ENCODE data around the gene RMI1. TPM values are rescaled to one million over a fixed set of nuclear protein-coding genes. Genes with fewer than 3 reads are reported as not detected.

RMI1 gene
- total and polyA plus RNA-seq, 2 donors (not counting 3 experiments of a cell fraction or from before 2014, with no cell fraction given): 1.1 to 11.5 TPM

DNA sequence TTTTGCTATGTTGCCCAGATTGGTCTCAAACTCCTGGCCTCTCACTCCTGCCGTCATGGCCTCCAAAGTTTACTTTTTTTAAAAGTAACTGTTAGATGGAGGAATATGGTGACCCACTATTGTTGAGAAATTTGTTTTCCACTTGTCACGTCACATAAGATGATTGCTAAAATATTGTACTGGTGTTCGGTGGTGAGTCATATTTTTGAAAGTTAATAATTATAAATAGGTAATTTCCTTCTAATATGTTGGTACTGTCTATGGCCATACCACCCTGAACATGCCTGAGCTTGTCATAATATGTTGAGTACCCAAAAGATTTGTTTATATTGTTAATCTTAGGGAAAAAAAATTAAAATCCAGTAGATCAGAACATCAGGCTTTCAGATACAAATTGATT is 22.6 kb downstream of the RMI1 start:
- Histone ChIP-seq H3K36me3 (ENCODE audit: control insufficient read depth in 2 of 2, extremely low read depth in 1 of 2, insufficient read depth in 2 of 2, low read length in 2 of 2) (peaks cover 0 to 12% of the 10 kb centered on the region in 2 experiments), H3K79me2 (ENCODE audit: control insufficient read depth, insufficient read depth, low read length) (no peaks in the 10 kb centered on the region), H3K9me1 (replicated peaks; ENCODE audit: control insufficient read depth, extremely low read depth, insufficient read depth, low read length) (no peaks in the 10 kb centered on the region), H3K27me3 (ENCODE audit: control insufficient read depth in 2 of 2, insufficient read depth in 2 of 2, low read length in 2 of 2) (no peaks in the 10 kb centered on the region), H2AFZ (ENCODE audit: low read depth, low read length) (no peak overlapping the region), H3K4me1 (ENCODE audit: control insufficient read depth, extremely low read depth, insufficient read depth, low read length) (no peaks in the 10 kb centered on the region), H3K4me2 (ENCODE audit: insufficient read depth, low read length) (no peak overlapping the region), H3K9ac (replicated peaks; ENCODE audit: extremely low read depth, insufficient read depth, low read length) (no peak overlapping the region), H3K4me3 (replicated peaks in 1 of 3; ENCODE audit: insufficient read depth in 1 of 3, low read depth in 1 of 3, low read length in 3 of 3) (no peak overlapping the region), H3K27ac (ENCODE audit: insufficient read depth, low read depth, low read length) (no peak overlapping the region), H3K9me3 (replicated peaks; ENCODE audit: control insufficient read depth, insufficient read depth, low read length) (no peaks in the 10 kb centered on the region), H4K20me1 (replicated peaks; ENCODE audit: control insufficient read depth, extremely low read depth, insufficient read depth, low read length) (no peaks in the 10 kb centered on the region)
- ChIA-PET POLR2A (no interaction called here), CTCF (interaction anchor here (0.7 kb wide), 1 partner anchor 8 kb away, joined by 4 read pairs; no protein-coding TSS in a partner anchor)
- DNase-seq (ENCODE audit: low read depth, low spot score): no peak
- no peak for TF ChIP-seq MYC (IDR thresholded peaks at IDR 0.05; ENCODE audit: low read depth, low read length)
- TF ChIP-seq, protein P1, sequence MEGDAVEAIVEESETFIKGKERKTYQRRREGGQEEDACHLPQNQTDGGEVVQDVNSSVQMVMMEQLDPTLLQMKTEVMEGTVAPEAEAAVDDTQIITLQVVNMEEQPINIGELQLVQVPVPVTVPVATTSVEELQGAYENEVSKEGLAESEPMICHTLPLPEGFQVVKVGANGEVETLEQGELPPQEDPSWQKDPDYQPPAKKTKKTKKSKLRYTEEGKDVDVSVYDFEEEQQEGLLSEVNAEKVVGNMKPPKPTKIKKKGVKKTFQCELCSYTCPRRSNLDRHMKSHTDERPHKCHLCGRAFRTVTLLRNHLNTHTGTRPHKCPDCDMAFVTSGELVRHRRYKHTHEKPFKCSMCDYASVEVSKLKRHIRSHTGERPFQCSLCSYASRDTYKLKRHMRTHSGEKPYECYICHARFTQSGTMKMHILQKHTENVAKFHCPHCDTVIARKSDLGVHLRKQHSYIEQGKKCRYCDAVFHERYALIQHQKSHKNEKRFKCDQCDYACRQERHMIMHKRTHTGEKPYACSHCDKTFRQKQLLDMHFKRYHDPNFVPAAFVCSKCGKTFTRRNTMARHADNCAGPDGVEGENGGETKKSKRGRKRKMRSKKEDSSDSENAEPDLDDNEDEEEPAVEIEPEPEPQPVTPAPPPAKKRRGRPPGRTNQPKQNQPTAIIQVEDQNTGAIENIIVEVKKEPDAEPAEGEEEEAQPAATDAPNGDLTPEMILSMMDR (IDR thresholded peaks at IDR 0.05; ENCODE audit: extremely low read depth in 1 of 2, insufficient read depth in 1 of 2, low read depth in 1 of 2, low read length in 2 of 2): no peak
- TF ChIP-seq, protein P2, sequence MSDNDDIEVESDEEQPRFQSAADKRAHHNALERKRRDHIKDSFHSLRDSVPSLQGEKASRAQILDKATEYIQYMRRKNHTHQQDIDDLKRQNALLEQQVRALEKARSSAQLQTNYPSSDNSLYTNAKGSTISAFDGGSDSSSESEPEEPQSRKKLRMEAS (IDR thresholded peaks at IDR 0.05; ENCODE audit: insufficient read depth, insufficient read length): no peak
- no peak for TF ChIP-seq POLR2AphosphoS5 (IDR thresholded peaks at IDR 0.05; ENCODE audit: insufficient read depth, low read depth, low read length)
- TF ChIP-seq JUN (IDR thresholded peaks at IDR 0.05; ENCODE audit: borderline replicate concordance, insufficient read depth, insufficient read length, low read depth): no peak
- TF ChIP-seq FOS (IDR thresholded peaks at IDR 0.05; ENCODE audit: borderline replicate concordance, insufficient read depth, low read length): no peak
- TF ChIP-seq EZH2 (IDR thresholded peaks at IDR 0.05; ENCODE audit: borderline replicate concordance, low read depth, low read length, severe bottlenecking): no peak
- no peak for TF ChIP-seq GATA2 (IDR thresholded peaks at IDR 0.05; ENCODE audit: insufficient read depth, insufficient read length, low read depth, low read length)
- no peak for TF ChIP-seq POLR2A (IDR thresholded peaks at IDR 0.05; ENCODE audit: low read depth, low read length)
- BruUV-seq (replicated peaks): no TSS peak
- FAIRE-seq: no peak
- intact Hi-C loops (cut with micrococcal nuclease): no loop called here
- dilution Hi-C loops (cut with MboI; ENCODE audit: extremely low pct_ligation_motif_present, low sequenced_read_pairs): no loop called here

Data from endothelial cell of umbilical vein (primary cell).